SK-N-SH (cell line): Measurements from ENCODE around the gene PIGL.

Experiments
- JUND ChIP-seq: IDR thresholded peaks from 2 replicates; pipeline ENCODE4 v1.4.0; 2012
- SIN3A ChIP-seq: IDR thresholded peaks from 2 replicates; pipeline ENCODE4 v1.6.1; 2012; ENCODE audit warnings: low read depth, mild to moderate bottlenecking, low read length, moderate library complexity, borderline replicate concordance
- TAF1 ChIP-seq: IDR thresholded peaks from 2 replicates; pipeline ENCODE4 v1.6.1; 2012; ENCODE audit warnings: low read depth, mild to moderate bottlenecking, low read length, moderate library complexity, borderline replicate concordance
- TEAD4 ChIP-seq: IDR thresholded peaks from 2 replicates; pipeline ENCODE4 v1.4.0; 2012; ENCODE audit warnings: mild to moderate bottlenecking, borderline replicate concordance; ENCODE audit not compliant: insufficient read depth
- TF ChIP-seq, protein P1 (sequence below): fragments of 200-600 bp; sonication (generic); IDR thresholded peaks from 2 replicates; pipeline ENCODE4 v1.6.1; 2017; ENCODE audit warnings: antibody characterized with exemption, mild to moderate bottlenecking, moderate library complexity
- TF ChIP-seq, protein P2 (sequence below): IDR thresholded peaks from 2 replicates; pipeline ENCODE4 v1.4.0; 2012; ENCODE audit warnings: low read depth, borderline replicate concordance

DNA sequence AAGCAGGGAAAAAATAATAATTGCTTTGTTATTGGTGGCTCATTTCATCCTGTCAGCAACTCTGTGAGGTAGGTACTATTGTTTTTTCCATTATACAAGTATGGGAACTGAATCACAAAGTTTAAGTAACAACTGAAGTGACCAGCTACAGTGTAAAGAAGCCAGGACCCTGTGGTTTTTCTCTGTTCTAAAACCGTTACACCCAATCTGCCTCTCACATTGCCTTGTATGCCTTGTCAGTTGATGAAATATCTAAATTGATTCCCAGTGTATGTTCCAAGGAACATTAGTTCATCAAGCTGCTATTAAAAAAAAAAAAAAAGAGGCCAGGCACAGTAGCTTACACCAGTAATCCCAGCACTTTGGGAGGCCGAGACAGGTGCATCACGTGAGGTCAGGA is 5.4 kb downstream of the PIGL start:
- TF ChIP-seq, protein P1, sequence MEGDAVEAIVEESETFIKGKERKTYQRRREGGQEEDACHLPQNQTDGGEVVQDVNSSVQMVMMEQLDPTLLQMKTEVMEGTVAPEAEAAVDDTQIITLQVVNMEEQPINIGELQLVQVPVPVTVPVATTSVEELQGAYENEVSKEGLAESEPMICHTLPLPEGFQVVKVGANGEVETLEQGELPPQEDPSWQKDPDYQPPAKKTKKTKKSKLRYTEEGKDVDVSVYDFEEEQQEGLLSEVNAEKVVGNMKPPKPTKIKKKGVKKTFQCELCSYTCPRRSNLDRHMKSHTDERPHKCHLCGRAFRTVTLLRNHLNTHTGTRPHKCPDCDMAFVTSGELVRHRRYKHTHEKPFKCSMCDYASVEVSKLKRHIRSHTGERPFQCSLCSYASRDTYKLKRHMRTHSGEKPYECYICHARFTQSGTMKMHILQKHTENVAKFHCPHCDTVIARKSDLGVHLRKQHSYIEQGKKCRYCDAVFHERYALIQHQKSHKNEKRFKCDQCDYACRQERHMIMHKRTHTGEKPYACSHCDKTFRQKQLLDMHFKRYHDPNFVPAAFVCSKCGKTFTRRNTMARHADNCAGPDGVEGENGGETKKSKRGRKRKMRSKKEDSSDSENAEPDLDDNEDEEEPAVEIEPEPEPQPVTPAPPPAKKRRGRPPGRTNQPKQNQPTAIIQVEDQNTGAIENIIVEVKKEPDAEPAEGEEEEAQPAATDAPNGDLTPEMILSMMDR, result no peak
- TF ChIP-seq JUND, result no peak
- TF ChIP-seq, protein P2, sequence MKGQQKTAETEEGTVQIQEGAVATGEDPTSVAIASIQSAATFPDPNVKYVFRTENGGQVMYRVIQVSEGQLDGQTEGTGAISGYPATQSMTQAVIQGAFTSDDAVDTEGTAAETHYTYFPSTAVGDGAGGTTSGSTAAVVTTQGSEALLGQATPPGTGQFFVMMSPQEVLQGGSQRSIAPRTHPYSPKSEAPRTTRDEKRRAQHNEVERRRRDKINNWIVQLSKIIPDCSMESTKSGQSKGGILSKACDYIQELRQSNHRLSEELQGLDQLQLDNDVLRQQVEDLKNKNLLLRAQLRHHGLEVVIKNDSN, result no peak
- TF ChIP-seq TAF1, result no peak
- TF ChIP-seq SIN3A, result no peak
- TF ChIP-seq TEAD4, result no peak
